HG03439 (cell line): ENCODE measurements around the gene TSPAN3.

Experiments
- ATAC-seq: cut with Tn5 transposase; IDR thresholded peaks from one replicate; pipeline ENCODE4 v1.9.1; 2021; ENCODE audit warnings: mild to moderate bottlenecking, moderate library complexity; ENCODE audit not compliant: unreplicated experiment

The TSPAN3 gene

DNA sequence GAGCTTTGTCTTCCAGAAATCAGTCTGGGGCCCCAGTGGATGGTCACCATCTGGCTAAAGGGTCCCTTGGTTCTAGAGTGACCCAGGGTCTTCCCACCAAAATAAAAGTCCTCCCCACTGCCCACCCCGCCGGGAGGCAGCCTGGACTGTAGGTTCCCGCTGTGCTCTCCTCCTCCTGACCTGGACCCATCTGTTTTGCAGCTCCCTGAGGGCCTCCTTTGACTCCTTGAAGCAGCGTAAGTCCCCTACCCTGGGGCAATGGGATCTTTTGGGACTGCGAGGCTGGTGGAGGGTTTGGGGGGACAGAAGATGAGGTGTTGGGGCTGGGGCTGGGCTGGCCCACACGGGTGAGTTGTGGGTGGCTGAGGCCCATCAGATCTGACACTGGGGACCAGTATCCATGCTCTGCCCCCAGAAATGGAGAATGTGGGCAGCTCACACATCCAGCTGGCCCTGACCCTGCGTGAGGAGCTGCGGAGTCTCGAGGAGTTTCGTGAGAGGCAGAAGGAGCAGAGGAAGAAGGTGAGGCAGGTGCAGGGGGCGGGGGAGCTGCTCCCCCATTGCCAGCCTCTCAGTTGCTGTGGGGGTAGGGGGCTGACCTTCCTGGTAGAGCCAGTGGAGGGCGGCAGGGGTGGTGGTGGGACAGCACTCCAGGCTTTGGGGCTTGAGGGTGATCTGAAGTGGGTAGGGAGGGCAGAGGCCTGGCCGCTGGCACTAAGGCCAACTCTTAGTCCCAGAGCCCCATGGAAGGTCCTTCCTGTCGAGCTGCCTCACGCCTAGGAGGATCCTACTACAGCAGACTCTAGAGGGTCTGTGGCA, 45.6 kb downstream of the TSPAN3 start:
- ATAC-seq: no peak

DNA sequence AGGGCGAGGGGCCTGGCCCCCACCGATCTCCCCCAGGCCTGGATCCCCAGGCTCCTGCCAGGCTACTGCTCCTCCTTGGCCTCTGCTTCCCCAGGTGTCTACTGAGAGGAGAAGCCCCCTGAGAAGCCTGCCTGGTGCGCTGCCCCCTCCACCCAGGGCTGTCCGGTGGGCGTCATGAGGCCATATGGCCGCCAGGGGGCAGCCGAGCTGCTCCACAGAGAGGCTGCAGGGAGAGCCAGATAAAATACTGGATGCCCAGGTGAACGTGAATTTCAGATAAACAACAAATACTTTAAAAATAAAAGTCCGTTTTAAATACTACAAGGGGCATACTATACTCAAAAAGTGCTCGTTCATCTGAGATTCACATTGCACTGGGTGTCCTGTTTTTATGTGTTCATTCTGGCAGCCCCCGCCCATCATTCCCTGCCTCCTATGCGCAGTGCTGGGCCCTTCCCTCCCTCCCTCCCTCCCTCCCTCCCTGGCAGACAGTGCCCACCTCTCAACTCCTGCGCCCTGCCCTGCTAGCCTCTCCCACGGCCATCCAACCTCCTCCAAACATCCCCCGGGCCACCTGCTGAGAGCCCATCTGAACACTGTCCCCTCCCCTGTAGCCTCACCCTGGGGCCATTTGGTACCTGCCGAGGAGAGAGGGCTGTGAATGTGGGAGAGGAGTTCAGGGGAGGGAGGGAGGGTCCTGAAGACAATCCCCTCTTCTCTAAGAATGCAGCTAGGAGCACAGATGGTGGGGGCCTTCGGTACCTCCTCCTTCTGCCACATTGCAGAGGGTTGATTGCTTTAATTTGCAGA, 46.4 kb downstream of the TSPAN3 start:
- no peak for ATAC-seq

DNA sequence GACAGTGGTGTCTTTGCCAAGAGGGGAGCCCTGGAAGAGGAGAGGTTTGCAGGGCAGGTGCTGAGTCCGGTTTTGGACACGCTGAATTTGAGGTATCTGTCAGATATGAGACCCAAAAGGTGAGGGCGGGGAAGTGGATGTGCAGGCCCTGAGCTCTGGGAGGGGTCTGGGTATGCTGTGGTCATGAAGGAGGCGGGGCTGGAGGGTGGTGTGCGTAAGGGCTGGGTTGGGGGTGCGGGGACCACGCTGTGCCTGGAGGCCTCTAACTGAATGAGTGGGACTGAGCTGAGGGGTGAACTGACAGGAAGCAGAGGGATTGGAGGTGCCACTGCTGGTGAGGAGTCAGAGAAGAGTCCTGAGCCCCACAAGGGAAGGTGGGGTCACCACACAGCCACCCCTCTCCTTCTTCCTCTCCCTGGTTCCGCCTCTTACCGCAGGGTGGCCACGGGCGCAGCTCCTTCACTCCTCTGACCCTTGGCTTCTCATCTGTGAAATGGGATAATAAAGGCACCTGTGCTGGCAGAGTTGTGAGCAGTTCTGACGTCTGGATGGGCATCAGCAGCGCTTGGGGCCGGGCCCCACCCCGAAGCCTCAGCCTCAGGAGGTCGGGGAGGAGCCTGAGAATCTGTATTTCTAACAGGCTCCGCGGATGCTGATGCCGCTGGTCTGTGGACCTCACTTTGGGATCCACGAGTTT, 47.2 kb downstream of the TSPAN3 start:
- ATAC-seq: no peak

DNA sequence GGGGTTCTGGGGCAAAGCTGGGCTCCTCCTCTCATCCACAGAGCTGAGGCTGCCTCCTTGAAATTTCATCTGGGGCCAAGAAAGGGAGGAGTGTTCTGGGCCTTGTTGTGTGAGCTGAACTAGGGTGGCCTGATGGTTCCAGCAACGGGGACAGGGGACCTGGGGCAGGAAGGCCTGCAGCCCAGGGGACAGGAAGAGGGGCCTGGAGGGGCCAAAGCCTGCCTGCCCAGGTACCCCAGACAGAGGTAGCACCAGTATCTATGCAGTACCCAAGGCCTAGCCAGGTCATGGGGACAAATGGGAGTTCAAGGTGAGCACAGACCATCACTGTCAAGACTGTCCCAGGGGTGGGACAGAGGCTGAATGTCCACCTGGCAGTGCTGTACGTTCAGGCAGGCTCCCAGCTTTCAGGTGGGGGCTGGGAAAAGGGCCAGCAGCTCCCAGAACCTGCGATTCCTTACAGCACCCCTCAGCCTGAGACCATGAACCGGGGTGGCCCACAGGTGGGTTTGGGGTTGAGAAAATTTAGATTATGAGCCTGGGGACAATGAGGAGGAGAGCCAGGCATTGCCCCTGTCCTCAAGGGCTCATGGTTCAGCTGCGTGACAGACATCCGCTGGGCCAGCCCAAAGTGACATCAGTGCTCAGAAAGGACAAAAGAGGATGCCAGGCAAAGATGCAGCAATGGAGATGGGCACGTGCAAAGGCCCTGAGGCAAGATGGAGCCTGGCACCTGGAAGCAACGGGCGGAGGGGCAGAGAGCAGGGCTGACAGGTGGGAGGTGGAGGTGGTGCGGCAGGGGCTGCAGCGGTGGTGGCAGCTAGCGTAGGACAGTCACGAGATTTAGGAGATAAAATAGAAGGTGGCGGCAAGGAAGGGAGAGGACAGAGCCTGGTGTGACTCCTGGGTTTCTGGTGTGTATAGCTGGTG, 48.0 kb downstream of the TSPAN3 start:
- no peak for ATAC-seq

DNA sequence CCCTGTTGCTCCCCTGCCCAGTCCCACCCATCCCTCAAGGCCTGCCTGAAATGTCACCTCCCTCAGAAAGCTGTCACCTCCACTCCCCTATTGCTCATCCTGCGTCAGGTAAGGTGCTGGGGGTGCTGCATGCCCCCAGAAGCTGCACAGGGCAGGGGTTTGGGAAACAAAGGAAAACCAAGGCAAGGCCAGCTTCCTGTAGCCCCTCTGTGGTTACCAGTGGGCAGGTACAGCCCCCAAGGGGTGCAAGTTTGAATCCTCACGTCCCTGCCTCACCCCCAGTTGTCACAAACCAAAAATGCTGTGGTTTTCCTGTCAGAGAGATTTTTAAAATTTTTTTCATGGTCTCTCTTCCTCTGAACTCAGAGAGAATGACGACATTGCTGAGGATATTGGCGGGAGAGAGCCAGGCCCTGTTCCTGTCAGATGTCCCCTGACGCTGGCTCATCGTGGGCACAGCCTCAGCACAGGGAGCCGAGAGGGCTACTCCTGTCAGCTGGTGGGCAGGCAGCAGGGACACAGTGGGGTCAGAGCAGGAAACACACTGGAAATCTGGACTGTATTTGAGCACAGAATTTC, 49.0 kb downstream of the TSPAN3 start:
- no peak for ATAC-seq

DNA sequence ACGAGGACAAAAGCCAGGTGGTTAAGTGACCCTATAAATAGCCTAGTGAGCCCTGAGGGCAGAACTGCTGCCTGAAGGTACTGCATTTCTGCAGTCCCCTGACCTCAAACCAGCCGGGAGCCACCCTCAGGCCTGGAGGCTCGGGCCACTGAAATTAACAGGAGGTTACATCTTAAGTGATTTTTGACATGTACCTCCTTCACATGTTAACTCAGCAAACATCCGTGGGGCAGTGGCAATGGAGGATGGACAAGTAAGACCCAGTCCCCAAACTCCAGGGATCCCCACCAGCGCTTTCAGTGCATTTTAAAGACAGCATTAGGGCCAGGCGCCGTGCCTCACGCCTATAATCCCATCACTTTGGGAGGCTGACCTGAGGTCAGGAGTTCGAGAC, 49.8 kb downstream of the TSPAN3 start:
- ATAC-seq: no peak

DNA sequence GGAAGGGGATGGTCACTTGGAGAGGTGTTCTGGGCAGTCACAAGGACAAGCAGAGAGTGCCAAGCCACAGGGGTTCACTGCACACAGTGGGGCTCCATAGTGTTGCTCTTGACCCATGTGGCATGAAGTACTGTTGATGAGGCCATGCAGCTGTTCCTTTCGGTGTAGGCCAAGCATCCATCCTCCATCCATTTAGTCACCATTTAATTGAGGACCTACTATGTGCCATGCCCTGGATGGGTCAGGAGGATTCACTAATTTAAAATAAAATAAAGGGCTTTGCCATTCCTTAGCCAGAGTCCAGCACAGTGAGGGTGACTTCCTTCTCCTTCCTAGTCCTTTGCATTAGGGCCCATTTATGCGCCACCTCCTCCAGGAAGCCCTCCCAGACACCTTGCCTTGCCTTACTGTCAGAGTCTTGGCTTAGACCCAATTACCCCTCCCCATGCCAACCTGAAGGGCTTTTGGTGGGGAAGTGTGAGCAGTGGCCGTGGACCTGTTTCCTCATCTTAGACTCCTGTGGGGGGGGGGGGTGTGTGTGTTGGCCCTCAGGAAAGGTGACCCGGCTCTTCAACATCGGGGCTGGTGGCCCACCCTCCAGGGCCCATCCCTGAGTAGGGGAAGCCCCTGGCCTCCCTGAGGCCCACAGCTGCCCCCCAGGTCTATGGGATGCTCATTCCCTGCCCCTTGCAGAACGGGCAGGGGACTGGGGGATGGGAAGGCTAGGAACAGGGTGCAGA, 50.4 kb downstream of the TSPAN3 start:
- no peak for ATAC-seq

DNA sequence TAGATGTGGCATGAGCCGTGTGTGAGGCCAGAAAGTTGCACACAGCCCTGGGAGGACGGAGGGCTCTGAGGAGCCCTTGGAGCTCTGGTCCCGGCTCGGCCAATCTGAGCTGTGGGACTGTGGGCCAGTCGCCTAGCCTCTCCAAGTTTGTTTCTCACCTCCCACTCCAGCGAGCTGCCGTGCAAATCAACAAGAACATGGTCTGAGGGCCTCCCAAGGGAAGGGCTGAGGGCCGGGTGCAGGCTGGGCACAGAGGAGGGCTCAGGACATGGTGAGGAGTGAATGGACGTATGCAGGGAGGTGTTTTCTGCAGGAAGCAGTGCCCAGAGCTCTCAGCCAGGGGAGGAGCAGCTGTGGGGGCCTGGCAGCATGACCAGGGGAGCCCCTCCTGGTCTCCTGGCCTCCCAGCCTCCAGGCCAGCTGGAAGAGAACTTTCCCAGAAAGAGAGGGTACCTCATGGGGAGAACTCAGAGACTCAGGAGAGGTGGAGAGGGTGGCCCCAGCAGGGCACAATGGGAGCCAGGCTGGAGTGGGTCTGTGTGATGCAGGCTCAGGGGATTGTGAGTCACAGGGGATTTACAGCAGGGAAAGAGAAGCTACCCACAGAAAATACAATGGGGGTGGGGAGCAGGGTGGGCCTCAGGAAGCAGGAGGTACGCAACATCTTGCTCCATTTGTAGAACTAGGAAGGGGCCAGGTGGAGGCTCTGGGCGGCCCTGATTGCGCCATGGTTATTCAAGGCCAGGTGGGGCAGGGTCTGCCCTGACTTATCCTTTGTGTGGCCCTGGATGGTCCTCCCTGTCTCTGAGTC, 51.2 kb downstream of the TSPAN3 start:
- no peak for ATAC-seq

DNA sequence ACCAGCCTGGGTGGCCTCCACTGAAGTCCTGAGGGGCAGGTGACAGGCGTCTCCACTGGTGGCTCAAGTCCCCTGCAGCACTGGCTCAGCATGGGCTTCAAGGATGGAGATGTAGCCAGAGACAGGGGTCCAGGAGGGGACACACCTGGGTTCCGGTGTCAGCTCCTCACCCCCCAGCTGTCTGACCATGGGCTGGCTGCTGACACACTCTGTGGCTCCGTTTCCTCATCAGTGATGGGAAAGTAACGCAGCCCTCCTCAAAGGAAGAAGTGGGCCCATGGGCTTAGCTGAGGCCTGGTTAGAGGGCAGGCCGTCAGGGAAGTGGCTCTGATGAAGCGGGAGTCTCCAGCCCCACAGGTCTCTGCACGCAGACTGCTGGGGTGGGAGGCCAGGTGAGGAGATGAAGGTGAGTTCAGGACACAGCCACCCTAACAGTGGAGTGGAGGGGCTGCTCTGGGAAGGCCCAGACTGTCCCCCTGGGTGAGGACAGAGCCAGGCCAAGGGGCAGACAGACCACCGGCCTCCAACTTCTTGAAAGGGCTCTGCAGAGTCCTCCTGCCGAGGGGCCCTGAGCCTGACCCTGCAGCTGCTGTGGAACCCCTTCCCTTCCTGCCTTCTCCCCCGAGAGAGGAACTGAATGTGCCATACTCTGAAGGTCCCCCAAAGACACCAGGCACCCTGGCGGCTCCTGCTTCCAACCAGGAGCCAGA, 52.0 kb downstream of the TSPAN3 start:
- ATAC-seq: no peak

DNA sequence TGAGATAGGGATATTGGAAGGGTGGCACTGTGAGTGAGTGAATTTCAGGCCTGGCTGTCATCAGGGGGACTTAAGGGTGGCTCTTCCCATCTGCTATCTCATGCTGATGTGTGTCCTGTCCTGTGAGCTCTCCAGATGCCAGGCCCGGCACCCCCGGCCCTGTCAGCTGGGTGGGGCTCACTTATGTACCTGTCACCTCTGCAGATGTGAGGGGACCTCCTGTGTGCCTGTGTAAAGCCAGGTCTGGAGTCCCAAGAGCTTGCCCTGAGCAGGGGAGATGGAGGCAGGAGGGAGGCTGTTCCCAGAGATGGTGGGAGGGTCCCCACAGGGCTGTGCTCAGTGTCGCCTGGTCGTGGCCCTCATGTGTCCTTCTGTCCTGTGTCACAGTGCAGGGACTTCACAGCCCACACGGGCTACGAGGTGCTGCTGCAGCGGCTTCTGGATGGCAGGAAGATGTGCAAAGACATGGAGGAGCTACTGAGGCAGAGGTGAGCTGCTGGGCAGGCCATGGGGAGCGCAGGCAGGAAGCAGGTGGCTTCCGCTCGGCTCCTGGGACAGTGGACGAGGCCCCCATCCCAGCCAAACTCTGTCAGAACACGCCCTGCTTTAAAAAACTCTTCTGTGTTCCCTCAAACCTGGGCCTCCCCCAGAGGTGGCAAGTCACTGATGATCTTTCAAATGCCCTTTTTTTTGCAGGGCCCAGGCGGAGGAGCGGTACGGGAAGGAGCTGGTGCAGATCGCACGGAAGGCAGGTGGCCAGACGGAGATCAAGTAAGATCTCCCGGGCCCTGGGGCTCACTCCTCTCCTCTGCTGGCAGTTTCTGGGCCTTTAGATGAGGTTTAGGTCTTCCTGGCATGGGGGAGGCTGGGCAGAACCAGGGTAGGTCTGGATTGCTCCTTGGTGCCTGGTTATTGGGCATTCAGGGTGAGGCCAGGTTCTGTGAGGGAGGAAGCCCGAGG, 52.9 kb downstream of the TSPAN3 start:
- no peak for ATAC-seq

DNA sequence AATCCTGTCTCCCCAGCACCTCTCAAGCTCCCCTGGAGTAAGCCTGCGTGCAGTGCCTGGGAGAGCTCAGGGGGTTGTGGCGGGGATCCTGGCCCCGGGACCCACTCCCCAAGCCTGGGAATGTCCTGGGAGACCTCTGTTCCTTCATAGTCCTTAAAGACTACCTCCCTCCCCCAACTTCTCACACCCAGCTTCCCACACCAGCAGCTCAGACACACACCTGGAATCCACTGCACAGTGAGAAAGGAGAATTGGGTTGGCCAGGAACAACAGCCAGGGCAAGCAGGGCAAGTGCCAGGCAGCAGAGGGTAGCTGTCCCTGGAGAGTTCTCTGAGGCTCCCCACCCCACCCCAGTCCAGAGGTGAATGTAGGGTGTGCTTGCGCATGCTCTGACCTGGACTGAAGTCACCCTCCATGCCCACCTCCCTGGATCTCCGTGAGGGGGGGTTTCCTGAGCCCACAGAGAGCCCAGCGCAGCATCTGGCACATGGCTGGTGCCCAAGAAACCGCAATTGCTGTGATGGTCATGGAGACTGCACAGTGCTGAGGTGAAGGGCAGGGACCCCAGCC, 53.7 kb downstream of the TSPAN3 start:
- no peak for ATAC-seq

DNA sequence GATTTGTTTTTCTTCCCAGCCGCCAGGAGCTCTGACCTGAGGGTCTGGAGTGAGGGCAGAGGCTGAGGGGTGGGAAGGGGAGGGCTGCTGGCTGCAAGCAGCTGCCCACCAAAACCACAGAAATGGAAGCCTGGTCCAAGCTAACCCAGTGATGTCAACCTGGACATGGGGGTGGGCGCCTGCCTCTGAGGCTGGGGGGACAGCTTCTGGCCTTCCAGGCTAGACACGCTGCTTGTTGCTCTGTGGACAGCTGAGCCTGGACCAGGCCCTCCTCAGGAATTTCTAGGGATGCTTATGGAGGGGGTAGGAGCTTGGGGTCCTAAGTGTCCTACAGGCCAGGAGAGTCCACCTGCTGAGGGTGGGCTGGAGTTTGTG, 54.6 kb downstream of the TSPAN3 start:
- ATAC-seq: no peak

DNA sequence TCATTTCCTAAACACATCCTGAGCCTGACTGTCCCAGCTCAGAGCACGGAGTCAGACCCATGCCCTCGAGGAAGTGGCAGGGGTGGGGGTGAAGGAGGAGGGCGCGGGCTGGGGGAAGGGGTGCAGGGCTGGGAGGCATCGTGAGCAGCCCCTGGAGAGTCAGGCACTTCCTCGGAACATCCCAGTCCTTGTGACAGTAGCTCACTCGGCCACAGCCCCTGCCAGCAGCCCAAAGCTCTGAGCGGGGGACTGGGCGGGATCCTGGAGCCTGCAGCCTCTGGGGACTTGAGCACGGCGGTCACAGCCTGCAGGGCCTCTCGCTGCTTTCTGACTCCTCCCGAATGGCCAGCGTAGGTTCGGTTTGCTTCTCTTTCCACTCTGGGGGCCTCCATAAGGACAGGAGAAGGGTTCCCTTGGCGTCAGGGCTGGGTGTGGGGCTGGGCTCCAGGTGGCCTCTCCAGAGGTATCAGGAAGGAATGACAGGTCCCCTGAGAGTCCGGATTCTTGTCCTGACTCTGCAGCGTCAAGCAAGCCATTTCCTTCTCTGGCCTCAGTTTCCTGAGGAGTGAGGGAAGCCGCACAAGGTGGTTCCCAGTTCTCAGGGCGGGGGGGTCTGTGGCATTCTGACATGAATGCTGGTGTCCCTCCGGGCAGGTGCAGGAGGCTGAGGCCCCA, 55.1 kb downstream of the TSPAN3 start:
- no peak for ATAC-seq

DNA sequence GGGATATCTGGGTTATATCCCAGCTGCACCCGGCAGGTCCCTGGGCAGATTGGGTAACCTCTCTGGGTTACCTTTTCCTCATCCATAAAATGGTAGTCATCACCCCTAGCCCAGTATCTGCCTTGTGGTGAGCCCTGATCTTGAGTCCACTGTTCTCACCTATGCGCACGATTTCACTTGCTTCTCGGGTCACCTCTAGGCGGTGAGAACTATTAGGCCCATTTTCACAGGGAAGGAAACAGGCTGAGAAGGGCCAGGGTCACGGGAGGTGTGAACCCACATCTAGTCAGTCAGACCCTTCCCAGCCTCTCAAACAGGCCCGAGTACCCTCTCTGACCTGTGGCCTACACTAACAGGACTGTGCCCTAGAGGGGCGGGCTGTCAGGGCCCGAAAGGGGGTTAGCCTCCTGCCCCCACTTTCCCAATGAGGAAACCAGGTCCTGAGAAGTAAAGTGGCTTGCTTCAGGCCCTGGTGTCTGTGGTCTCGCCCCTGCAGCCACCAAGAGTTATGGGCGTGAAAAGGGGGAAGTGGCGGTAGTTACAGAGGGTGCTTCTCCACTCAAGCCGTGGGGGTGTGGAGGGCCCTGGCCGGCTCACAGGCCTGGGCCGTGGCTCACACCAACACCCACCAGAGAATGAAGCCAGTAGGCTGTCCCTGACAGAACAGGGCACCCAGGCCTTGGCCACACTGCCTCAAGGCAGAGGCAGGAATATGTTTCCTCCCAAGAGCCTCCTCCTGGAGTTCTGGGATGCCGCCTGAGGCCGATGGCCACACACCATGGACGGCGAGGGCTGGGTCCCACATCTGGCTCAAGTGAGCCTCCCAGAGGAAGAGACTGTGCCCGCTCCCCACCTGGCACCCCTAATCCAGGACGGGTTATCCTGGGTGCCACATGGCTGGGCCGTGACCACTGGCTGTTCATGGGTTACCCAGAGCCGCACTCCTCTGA, 56.5 kb downstream of the TSPAN3 start:
- ATAC-seq: peak; percentile 34

DNA sequence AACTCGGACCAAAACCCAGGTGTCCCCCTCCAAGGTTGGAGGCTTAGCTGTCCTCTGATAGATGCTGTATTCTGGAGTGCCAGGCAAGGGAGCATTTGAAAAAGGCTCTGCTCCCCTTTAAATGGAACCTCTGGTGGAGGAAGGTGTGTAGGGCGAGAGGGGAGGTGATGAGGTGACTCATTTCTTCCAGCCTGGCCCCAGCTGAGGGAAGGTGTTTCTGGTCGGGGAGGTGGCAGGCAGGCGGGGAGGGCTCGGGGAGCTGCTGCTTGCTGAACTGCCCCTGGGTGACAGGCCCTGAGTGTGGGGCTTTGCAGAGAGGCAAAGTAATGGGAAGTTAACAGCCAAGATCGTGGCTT, 57.2 kb downstream of the TSPAN3 start:
- ATAC-seq: peak; percentile 50
